GM12801 (cell line): ENCODE results near the gene UROC1.

Experiments used
- TF ChIP-seq, protein P1 (sequence below): IDR thresholded peaks from one replicate; pipeline ENCODE4 v1.5.1; 2011; ENCODE audit warnings: control low read depth; ENCODE audit not compliant: insufficient read length; ENCODE audit errors: extremely low read depth

The UROC1 gene

DNA sequence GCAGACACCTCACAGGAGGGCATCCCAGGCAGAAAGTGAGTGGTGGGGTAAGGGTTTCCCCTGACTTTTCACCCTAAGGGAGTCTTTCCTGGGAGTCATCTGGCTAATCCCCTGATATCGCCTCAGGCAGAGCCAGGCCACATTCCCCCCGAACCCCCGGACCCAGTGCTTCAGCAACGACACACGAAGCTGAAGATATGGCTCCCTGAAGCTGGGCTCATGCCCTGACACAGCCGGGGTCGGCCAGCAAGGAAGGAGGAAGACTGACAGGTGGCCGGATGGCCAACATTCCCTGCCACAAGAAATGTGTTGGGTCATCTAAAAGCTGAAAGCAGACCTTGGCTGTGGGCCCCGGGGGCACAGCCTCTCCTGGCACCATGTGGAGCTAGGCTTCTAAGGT, 20.7 kb upstream of the UROC1 start:
- TF ChIP-seq, protein P1, sequence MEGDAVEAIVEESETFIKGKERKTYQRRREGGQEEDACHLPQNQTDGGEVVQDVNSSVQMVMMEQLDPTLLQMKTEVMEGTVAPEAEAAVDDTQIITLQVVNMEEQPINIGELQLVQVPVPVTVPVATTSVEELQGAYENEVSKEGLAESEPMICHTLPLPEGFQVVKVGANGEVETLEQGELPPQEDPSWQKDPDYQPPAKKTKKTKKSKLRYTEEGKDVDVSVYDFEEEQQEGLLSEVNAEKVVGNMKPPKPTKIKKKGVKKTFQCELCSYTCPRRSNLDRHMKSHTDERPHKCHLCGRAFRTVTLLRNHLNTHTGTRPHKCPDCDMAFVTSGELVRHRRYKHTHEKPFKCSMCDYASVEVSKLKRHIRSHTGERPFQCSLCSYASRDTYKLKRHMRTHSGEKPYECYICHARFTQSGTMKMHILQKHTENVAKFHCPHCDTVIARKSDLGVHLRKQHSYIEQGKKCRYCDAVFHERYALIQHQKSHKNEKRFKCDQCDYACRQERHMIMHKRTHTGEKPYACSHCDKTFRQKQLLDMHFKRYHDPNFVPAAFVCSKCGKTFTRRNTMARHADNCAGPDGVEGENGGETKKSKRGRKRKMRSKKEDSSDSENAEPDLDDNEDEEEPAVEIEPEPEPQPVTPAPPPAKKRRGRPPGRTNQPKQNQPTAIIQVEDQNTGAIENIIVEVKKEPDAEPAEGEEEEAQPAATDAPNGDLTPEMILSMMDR, result no peak

DNA sequence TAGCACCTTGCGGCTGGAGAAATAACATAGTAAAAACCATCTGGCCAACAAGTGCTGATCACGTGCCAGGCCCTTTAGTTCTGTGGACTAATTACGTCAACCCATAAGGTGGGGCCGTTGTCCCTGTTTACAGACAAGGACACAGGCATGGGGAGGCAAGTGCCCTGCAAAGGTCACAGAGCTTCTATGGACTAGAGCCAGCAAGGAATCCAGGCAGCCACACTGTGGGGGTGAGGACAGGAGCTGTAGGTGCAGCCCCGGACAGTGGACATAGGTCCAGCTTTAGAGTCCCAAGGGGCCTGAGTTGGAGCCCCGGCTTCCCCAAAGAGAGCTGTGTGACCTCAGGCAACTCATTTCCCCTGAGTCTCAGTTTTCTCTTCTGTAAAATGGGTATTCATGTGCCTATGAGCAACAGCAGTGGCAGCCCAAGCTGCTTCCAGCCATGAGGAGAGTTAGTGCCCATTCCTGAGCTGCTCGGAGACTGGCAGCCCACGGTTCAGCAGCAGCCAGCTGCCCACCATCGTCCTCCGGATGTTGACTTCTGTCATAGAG, 20.2 kb upstream of the UROC1 start:
- TF ChIP-seq, protein P1, result no peak

DNA sequence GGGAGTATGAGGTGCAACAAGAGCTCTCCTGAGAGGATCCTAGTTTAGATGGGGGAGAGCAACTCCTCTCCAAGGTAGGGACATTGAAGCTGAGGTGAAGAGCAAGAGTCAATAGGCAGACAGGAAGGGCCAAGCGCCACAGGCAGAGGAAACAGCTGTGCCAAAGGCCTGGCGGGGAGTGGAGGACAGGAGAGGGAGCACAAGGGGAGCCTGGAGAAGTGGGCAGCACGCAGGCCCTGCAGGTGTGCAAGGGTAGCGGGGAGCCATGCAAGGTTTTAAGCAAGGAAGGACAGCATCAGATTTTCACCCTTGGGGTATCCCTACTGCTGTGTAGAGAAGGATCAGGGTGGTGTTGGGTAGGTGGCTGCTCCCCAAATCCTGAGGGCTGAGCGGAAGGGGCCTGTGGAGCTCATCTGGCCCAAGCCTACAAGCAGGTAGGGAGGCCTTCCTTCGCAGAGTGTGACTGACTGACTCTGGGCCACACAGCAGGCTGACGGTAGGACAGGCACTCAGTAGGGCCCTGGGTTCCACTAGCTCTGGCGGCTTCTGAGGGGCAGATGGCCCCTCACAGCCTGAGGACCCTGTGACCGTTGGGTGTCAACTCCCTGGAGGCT, 19.6 kb upstream of the UROC1 start:
- TF ChIP-seq, protein P1, result no peak

GRCh38 chr3:126536126-126536525, 18.6 kb upstream of the UROC1 start:
- TF ChIP-seq, protein P1, result no peak

- TF ChIP-seq, protein P1, result no peak
These were observed 18.1 kb upstream of the UROC1 start for GRCh38 chr3:126535636-126536035.

GRCh38 chr3:126533506-126533905, 15.9 kb upstream of the UROC1 start:
- TF ChIP-seq, protein P1, result no peak

DNA sequence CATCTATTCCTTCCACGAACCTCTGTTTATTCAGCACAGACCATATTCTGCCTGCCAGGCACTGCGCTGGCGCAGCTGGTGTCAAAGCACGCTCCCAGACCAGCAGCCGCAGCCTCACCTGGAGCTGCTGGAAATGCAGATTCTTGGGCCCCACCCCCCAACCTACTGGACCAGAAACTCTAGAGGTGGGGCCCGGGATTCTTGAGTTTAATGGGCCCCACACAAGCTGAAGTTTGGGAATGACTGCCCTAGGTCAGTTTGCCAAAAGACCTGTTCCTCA, 13.4 kb upstream of the UROC1 start:
- TF ChIP-seq, protein P1, result no peak
